ENCODE data around the gene WFDC11.

Gene WFDC11

DNA sequence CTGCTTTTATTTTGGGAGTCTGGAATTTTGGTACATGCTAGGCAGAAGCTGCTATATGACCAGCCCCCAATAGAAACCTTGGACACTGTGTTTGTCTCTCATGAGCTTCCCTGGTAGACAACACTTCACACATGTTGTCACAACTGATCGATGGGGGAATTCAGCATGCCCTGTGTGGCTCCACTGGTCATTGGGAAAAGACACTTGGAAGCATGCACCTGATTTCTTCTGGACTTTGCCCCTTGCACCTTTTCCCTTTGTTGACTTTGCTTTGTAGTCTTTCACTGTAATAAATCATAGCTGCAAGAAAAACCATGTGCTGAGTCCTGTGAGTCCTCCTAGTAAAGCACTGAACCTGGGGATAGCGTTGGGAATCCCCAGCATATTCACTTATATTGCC is 48.4 kb downstream of the WFDC11 start:
- DNase-seq = no peak

DNA sequence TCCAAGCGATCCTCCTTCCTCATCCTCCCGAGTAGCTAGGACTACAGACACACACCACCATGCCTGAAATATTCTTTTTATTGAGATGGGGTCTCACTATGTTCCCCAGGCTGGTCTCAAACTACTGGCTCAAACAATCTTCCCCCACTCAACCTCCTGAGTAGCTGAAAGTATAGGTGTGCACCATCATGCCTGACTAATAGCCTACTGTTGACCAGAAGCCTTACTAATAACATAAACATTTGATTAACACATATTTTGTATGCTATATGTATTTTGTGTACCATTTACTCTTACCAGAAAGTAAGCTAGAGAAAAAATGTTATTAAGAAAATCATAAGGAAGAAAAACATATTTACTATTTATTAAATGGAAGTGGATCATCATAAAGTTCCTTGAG is 52.4 kb downstream of the WFDC11 start:
- DNase-seq = no peak

DNA sequence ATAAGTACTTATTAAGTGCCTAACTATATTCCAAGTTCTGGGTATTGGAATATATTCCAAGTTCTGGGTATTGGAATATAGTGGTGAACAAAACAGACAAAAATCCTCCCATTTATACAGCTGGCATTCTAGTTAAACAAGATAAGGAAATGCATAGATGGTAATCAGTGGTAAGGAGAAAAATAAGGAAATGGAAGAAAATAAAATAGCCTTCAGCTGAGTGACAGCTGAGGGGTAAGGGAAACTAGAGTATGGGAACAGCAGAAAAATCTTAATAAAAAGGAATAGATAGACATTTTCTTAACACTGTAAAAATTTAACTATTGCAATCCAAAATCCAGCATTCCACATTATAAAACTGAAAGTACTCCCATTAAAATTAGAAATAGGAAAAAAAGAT is 57.7 kb downstream of the WFDC11 start:
- no peak for DNase-seq

DNA sequence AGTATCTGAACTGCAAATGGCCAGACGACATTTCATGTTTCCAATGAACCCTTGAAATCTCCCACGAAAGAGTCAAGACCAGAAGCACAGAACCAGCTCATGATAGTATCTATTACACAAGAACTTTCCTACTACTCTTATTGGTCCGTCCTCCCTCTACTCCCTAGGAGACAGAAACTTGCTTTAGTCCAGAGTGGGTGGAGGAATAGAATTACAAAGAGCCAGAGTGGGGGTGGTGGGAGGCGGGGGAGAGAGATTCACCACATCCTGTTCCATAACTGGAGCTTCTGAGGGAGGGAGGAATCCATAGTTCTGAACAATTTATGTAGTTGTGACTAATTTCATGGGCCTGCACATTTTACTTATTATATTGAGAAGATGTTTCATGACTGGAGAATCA is 59.0 kb downstream of the WFDC11 start:
- no peak for DNase-seq

DNA sequence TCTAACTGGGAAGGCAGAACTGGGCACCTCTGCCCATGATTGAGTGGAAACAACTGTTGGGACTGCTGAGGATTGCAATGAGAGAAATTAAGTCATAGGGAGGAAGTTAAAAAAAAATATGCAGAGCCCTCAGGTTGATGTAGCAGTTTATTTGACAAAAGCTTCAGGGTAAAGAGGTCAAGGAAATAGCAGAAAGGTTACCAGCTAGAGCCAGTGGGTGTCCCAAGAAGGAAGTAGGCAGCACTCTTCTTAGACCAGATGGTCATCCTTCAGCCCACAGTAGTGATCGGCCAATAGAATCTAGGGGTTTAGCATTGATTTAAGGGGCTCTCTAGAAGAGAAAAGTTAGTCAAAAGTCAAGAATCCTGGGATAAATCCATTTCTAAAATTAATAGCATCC is 62.2 kb downstream of the WFDC11 start:
- no peak for DNase-seq

Measured in hematopoietic multipotent progenitor cell treated with erythropoietin and hydrocortisone succinate and interleukin-3 and kit ligand, for 6 days (in vitro differentiated cells).